NCI-H1417 (cell line): ENCODE results near the gene C9orf40.

Experiments used
- DNase-seq, 3 experiments: peaks; one replicate each; lab custom pipeline; 2025; lab: John Stamatoyannopoulos, UW

C9orf40 gene

DNA sequence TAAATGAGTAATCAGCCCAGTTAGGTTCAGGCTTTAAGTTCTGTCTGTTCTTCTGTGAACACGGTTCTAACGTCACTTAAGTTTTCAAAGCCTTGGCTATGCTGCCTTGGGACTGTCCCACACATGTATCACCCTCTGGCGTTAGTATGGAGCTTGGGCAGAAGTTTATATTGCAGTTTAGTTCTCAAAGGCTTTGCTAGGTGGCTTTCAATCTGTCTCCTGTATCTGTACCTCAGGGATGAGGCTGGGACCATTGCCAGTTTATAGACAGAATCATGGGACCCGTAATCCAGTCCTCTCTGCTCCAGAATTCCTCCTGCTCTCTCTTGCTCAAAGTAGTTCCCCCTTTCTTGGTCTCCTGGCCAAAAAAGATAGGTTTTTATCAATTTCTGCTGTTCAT, 12.1 kb downstream of the C9orf40 start:
- DNase-seq = no peak

DNA sequence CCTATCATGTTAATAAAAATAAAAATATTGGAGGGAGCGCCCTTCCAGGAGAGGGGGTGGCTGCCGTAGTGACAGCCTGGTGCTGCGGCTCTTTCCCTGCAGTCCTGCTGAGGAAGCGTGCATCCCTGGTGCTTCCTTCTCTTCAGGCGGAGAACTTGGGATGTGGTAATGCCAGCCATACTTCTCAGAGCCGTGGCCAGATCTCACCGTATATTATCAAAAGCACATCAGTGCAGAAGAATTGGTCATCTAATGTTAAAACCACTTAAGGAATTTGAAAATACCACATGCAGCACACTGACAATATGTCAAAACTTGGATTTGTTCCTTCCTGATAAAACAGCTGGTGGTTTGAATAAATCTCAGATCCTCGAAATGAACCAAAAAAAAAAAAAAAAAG, 17.7 kb downstream of the C9orf40 start:
- DNase-seq = no peak

- DNase-seq = no peak
These were observed 31.0 kb downstream of the C9orf40 start for GRCh38 chr9:74921737-74922136.

- DNase-seq = no peak
These were observed 31.6 kb downstream of the C9orf40 start for GRCh38 chr9:74920944-74921626.

GRCh38 chr9:74910036-74910435, 42.7 kb downstream of the C9orf40 start:
- no peak for DNase-seq

GRCh38 chr9:74908665-74909064, 44.0 kb downstream of the C9orf40 start:
- no peak for DNase-seq

GRCh38 chr9:74907085-74907484, 45.6 kb downstream of the C9orf40 start:
- no peak for DNase-seq

- DNase-seq = no peak
These were observed 51.7 kb downstream of the C9orf40 start for GRCh38 chr9:74901001-74901400.
